GM12875 (cell line): Measurements from ENCODE around the gene CNTNAP2.

ENCODE experiments used
- H3K4me3 ChIP-seq: one replicate; pipeline ENCODE4 v1.5.1; 2011; ENCODE audit warnings: low read depth, low read length, control low read depth
- TF ChIP-seq, protein P1 (sequence below): IDR thresholded peaks from 2 replicates; pipeline ENCODE4 v1.5.1; 2011; ENCODE audit warnings: low read depth, mild to moderate bottlenecking, control low read depth, inconsistent platforms, low read length, moderate library complexity, borderline replicate concordance; ENCODE audit not compliant: insufficient read depth

The CNTNAP2 gene

GRCh38 chr7:146700015-146700560 is 583.5 kb downstream of the CNTNAP2 start:
- no peak overlapping the region for H3K4me3 ChIP-seq
- TF ChIP-seq, protein P1, sequence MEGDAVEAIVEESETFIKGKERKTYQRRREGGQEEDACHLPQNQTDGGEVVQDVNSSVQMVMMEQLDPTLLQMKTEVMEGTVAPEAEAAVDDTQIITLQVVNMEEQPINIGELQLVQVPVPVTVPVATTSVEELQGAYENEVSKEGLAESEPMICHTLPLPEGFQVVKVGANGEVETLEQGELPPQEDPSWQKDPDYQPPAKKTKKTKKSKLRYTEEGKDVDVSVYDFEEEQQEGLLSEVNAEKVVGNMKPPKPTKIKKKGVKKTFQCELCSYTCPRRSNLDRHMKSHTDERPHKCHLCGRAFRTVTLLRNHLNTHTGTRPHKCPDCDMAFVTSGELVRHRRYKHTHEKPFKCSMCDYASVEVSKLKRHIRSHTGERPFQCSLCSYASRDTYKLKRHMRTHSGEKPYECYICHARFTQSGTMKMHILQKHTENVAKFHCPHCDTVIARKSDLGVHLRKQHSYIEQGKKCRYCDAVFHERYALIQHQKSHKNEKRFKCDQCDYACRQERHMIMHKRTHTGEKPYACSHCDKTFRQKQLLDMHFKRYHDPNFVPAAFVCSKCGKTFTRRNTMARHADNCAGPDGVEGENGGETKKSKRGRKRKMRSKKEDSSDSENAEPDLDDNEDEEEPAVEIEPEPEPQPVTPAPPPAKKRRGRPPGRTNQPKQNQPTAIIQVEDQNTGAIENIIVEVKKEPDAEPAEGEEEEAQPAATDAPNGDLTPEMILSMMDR = no peak

DNA sequence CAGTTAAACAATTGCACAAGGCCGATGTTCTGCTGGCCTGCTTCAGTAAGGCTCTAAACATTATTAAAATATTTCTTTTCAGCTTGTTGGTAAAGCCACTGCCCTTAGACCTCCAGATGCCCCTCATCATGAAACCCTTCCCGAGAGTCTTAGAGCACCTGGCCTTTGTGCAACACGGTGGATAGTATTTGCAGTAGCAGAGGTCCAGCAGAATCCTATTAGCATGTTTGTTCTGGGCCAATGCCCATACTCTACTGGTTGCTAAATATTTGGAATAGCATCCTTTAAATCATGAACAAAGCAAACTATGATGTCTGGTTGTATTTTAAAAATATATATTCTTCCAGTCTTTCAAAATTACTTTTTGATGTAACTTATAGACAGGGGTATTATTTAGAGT is 584.6 kb downstream of the CNTNAP2 start:
- TF ChIP-seq, protein P1 = no peak
- H3K4me3 ChIP-seq = no peak overlapping the region

- H3K4me3 ChIP-seq = no peak overlapping the region
- TF ChIP-seq, protein P1 = no peak
Observed at GRCh38 chr7:146702898-146703297, 586.3 kb downstream of the CNTNAP2 start.

DNA sequence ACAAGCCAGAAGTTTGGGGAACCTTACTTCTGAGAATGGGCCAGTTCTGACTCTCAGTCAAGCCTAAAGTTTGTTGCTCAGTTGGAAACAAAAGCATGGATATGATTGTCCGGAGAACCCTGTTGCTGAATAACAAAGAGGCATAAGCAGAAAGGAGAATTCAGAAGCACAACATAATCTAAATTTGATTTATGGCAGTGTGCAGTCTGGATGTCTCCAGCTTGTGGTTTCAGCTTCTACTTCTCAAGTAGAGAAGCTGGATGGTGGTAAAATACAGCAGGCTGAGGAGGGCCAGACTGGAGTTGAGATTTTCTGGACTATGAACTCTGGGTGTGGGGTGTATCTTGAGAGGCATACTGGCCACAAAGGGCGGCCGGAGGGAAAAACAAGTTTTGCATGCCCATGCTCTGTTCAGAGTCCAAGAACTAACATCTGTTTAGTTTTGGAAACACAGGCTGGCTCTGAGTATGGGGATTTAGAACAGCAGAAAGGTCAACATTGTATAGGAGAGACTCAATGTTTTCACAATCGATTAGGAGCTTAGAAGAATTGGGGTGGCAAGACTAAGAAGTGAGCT is 592.9 kb downstream of the CNTNAP2 start:
- H3K4me3 ChIP-seq = no peak overlapping the region
- TF ChIP-seq, protein P1 = no peak

DNA sequence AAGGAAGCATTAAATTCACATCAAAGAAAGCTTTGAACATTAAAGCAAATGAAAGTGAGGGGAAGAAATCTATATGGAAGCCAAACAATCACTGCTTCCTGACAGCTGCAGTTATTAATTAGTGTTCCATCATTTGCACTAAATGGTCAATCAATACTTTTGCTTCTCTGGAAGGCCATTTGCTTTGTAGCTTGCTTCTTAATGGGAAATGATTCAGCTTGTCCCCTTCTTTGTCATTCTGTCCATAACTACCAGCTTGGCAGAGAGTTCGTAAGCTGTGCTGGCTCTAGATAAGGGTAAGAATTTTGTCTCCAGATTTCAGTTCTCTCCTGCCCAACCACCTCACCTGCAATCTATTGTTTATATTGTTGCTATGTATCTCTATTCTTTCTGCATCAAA is 596.6 kb downstream of the CNTNAP2 start:
- TF ChIP-seq, protein P1 = no peak

DNA sequence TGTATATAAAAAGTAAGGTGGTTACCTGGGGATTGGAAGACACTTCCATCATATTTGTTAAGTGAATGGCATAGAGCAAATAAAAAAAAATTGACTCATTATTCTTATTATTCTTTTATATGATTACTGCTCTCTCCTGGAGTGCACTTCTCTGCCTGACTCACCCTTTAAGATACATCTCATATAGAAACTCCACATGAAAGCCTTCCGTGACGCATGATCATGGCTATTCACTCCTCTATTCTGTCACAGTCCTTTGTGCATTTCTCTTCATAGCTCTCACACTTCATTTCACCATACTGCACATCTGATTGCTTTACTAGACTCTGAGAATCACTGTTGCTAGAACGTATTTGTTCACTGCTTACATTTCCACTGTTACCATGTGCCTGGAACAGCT is 597.3 kb downstream of the CNTNAP2 start:
- no peak overlapping the region for H3K4me3 ChIP-seq
- TF ChIP-seq, protein P1 = no peak

More for the DNA sequence above, 596.6 kb downstream of the CNTNAP2 start:
- no peak overlapping the region for H3K4me3 ChIP-seq

DNA sequence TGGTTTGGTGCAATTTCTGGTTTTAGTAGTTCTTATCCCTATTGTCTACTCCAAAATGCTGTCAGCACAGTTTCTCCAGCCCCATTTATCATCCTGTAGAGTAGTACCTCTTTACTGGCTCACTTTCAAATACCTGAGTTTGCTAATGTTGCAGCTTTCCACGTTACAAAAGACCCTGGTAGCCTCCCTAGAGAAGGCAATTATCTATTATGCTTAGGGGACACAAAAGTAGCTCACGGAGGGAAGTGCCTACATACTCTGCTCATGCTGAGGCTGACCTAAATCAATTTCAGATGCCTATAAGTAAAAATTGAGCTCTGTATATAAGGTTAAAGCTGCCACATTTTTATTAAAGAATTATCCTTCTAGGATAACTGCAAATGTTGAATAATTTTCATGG is 603.6 kb downstream of the CNTNAP2 start:
- no peak overlapping the region for H3K4me3 ChIP-seq
- TF ChIP-seq, protein P1 = no peak
